IMR-90 (cell line): ENCODE measurements around the gene KLF16. TPM values are rescaled to one million over a fixed set of nuclear protein-coding genes. Genes with fewer than 3 reads are reported as not detected.

Source experiments
- ATAC-seq: fragments of 200-7000 bp; cut with Tn5 transposase; 2 replicates; pipeline ENCODE4 v1.9.1; 2020; ENCODE audit warnings: low read depth, mild to moderate bottlenecking, moderate library complexity
- BruUV-seq: library from RNA; stranded (reverse); fragments of 400-500 nt; replicated peaks from 2 replicates; lab custom pipeline; 2021; lab: Mats Ljungman, UMichigan
- CTCF ChIA-PET: fragments of 300-600 bp; formaldehyde crosslinking; extraction: SDS; loops from one replicate; lab custom pipeline; 2021; ENCODE audit warnings: antibody characterized with exemption; lab: Yijun Ruan, JAX
- POLR2A ChIA-PET: fragments of 300-600 bp; sonication (Branson Sonifier 250); formaldehyde crosslinking; loops from one replicate; lab custom pipeline; 2022; ENCODE audit warnings: antibody characterized with exemption; ENCODE audit not compliant: unreplicated experiment; lab: Charles Lee
- DNase-seq: peaks from one replicate; pipeline ENCODE4 v3.0.0; 2013
- H2AFZ ChIP-seq: replicated peaks from 2 replicates; pipeline ENCODE3; 2013; ENCODE audit warnings: low read length, mild to moderate bottlenecking; ENCODE audit not compliant: poor library complexity
- H2AK5ac ChIP-seq: 2 replicates; pipeline ENCODE4 v1.6.1; 2013; ENCODE audit warnings: low read depth, low read length, inconsistent platforms
- H2AK9ac ChIP-seq: replicated peaks from 2 replicates; pipeline ENCODE3; 2013; ENCODE audit warnings: mild to moderate bottlenecking, low read depth, low read length, moderate library complexity; ENCODE audit not compliant: poor library complexity
- H2BK120ac ChIP-seq: 2 replicates; pipeline ENCODE4 v1.6.1; 2013; ENCODE audit warnings: low read depth, low read length, inconsistent platforms
- H2BK15ac ChIP-seq: 3 replicates; pipeline ENCODE4 v1.6.1; 2013; ENCODE audit warnings: low read depth, low read length, inconsistent platforms
- H2BK20ac ChIP-seq: 2 replicates; pipeline ENCODE4 v1.6.1; 2013; ENCODE audit warnings: low read depth, mild to moderate bottlenecking, inconsistent platforms, low read length, moderate library complexity
- H2BK5ac ChIP-seq: 2 replicates; pipeline ENCODE4 v1.6.1; 2013; ENCODE audit warnings: mild to moderate bottlenecking, low read depth, low read length, inconsistent platforms; ENCODE audit not compliant: poor library complexity, severe bottlenecking
- H3K14ac ChIP-seq: replicated peaks from 2 replicates; pipeline ENCODE4 v1.6.1; 2013; ENCODE audit warnings: low read depth, low read length, inconsistent platforms
- H3K18ac ChIP-seq: 2 replicates; pipeline ENCODE4 v1.6.1; 2013; ENCODE audit warnings: low read depth, low read length, control low read depth
- H3K23ac ChIP-seq: 2 replicates; pipeline ENCODE4 v1.6.1; 2013; ENCODE audit warnings: low read depth, low read length, inconsistent platforms
- H3K27ac ChIP-seq: 2 replicates; pipeline ENCODE4 v1.5.1; 2013; ENCODE audit warnings: mild to moderate bottlenecking, control low read depth, low read length; ENCODE audit not compliant: insufficient read depth
- H3K27me3 ChIP-seq: 2 replicates; pipeline ENCODE4 v1.6.1; 2013; ENCODE audit warnings: low read length; ENCODE audit not compliant: control insufficient read depth, insufficient read depth
- H3K36me3 ChIP-seq: 2 replicates; pipeline ENCODE4 v1.6.1; 2013; ENCODE audit warnings: low read length, mixed read lengths; ENCODE audit not compliant: control insufficient read depth, insufficient read depth
- H3K4ac ChIP-seq: 2 replicates; pipeline ENCODE4 v1.6.1; 2013; ENCODE audit warnings: low read depth, low read length, inconsistent platforms
- H3K4me1 ChIP-seq: 2 replicates; pipeline ENCODE4 v1.6.1; 2013; ENCODE audit warnings: low read length, mixed read lengths; ENCODE audit not compliant: control insufficient read depth, insufficient read depth
- H3K4me2 ChIP-seq: 2 replicates; pipeline ENCODE4 v1.6.1; 2013; ENCODE audit warnings: low read depth, mild to moderate bottlenecking, control low read depth, low read length, moderate library complexity
- H3K4me3 ChIP-seq: 2 replicates; pipeline ENCODE4 v1.5.1; 2013; ENCODE audit warnings: low read depth, mild to moderate bottlenecking, control low read depth, low read length, moderate library complexity; ENCODE audit not compliant: insufficient read depth
- H3K56ac ChIP-seq: 2 replicates; pipeline ENCODE4 v1.6.1; 2013; ENCODE audit warnings: low read length, inconsistent platforms; ENCODE audit not compliant: insufficient read depth; ENCODE audit errors: extremely low read depth
- H3K79me1 ChIP-seq, 2 experiments: 2 replicates each; pipeline ENCODE4 v1.6.1; 2013; ENCODE audit warnings: low read length in 2 of 2, inconsistent platforms in 1 of 2, low read depth in 1 of 2
- H3K9ac ChIP-seq: 2 replicates; pipeline ENCODE4 v1.6.1; 2013; ENCODE audit warnings: low read depth, low read length, control low read depth
- H3K9me1 ChIP-seq: 2 replicates; pipeline ENCODE4 v1.6.1; 2013; ENCODE audit warnings: low read length, inconsistent platforms; ENCODE audit not compliant: insufficient read depth
- H3K9me3 ChIP-seq: 2 replicates; pipeline ENCODE4 v1.6.1; 2013; ENCODE audit warnings: low read length; ENCODE audit not compliant: control insufficient read depth, insufficient read depth
- H4K20me1 ChIP-seq: 2 replicates; pipeline ENCODE4 v1.6.1; 2013; ENCODE audit warnings: low read length, inconsistent platforms; ENCODE audit not compliant: insufficient read depth
- H4K5ac ChIP-seq: 2 replicates; pipeline ENCODE4 v1.6.1; 2013; ENCODE audit warnings: mild to moderate bottlenecking, low read depth, low read length, control low read depth
- H4K8ac ChIP-seq, 2 experiments: 2 replicates each; pipeline ENCODE4 v1.6.1; 2013; ENCODE audit warnings: low read depth in 2 of 2, low read length in 2 of 2, control low read depth in 1 of 2, inconsistent platforms in 1 of 2
- H4K91ac ChIP-seq: 2 replicates; pipeline ENCODE4 v1.6.1; 2013; ENCODE audit warnings: low read depth, low read length, inconsistent platforms; ENCODE audit not compliant: insufficient read depth
- MAFK ChIP-seq: IDR thresholded peaks from 2 replicates; pipeline ENCODE4 v1.6.1; 2012; ENCODE audit warnings: low read depth, low read length, improper control_type of control experiment
- MAZ ChIP-seq: IDR thresholded peaks from 2 replicates; pipeline ENCODE4 v1.6.1; 2012; ENCODE audit warnings: low read depth, mild to moderate bottlenecking, low read length, improper control_type of control experiment, moderate library complexity, borderline replicate concordance
- RAD21 ChIP-seq: IDR thresholded peaks from 2 replicates; pipeline ENCODE4 v1.6.1; 2012; ENCODE audit warnings: low read length, improper control_type of control experiment
- RFX5 ChIP-seq: IDR thresholded peaks from 2 replicates; pipeline ENCODE4 v1.8.0; 2012; ENCODE audit warnings: low read depth, mild to moderate bottlenecking, low read length, moderate library complexity
- SMC3 ChIP-seq: fragments of 150-350 bp; IDR thresholded peaks from 2 replicates; pipeline ENCODE4 v1.6.1; 2016; ENCODE audit warnings: low read depth, mild to moderate bottlenecking, antibody characterized with exemption, low read length, moderate library complexity
- WGBS, 2 experiments: methylation state at CpG; one replicate each; pipeline versions ENCODE4 v1.1.5 to v1.1.7; 2013; ENCODE audit warnings: missing lambda C conversion rate in 2 of 2; ENCODE audit not compliant: insufficient read length in 1 of 2; ENCODE audit errors: extremely low coverage in 2 of 2; 5-methylcytosine and 5-hydroxymethylcytosine counted together
- dilution Hi-C: fragments of 300-500 bp; cut with HindIII; formaldehyde crosslinking; loops from one replicate; pipeline ENCODE4 v1.14.3; 2018; ENCODE audit warnings: low sequenced_read_pairs; ENCODE audit not compliant: unreplicated experiment
- in situ Hi-C: fragments of 300-500 bp; cut with MboI; formaldehyde crosslinking; loops from 3 replicates; pipeline ENCODE4 v1.14.3; 2019; ENCODE audit warnings: low sequenced_read_pairs, inconsistent platforms, mixed read lengths
- intact Hi-C: fragments of 100-400 bp; cut with micrococcal nuclease; formaldehyde crosslinking; loops from 2 replicates; pipeline ENCODE4 v1.10.0; 2022
- polyA plus RNA-seq, 3 experiments: library from polyadenylated mRNA; depleted of rRNA; stranded (reverse); fragments of >200 nt; gene quantifications; 2 replicates each; pipeline ENCODE4 v1.2.3, GENCODE V29; 2012; ENCODE audit warnings: low replicate concordance in 1 of 3
- total RNA-seq: library from RNA; depleted of rRNA; stranded (reverse); fragments of >200 nt; gene quantifications from 2 replicates; pipeline ENCODE4 v1.2.3, GENCODE V29; 2012

Gene KLF16
- total and polyA plus RNA-seq, 2 of the 4 experiments (the other 2 are of a cell fraction) = 0.90 to 13.1 TPM

GRCh38 chr19:1871140-1871597 is 7.8 kb upstream of the KLF16 start:
- TF ChIP-seq SMC3 (no peak), MAZ (no peak), RAD21 (no peak), RFX5 (no peak), MAFK (no peak)
- Histone ChIP-seq H4K5ac (no peak overlapping the region), H2AK5ac (no peak overlapping the region), H3K27ac (no peak overlapping the region), H2BK120ac (no peak overlapping the region), H3K27me3 (no peaks in the 10 kb centered on the region), H2BK5ac (no peak overlapping the region), H4K8ac (no peak overlapping the region), H3K14ac (no peak overlapping the region), H3K56ac (no peak overlapping the region), H2BK15ac (no peak overlapping the region), H4K91ac (no peak overlapping the region), H3K9me1 (0 out of 2 replicates have a peak, but pooled peaks cover 2% of the 10 kb centered on the region), H3K18ac (no peak overlapping the region), H3K4me2 (no peak overlapping the region), H3K9me3 (no peaks in the 10 kb centered on the region), H3K9ac (no peak overlapping the region), H2AFZ (no peak overlapping the region), H2BK20ac (no peak overlapping the region), H3K4ac (no peak overlapping the region), H3K4me3 (no peak overlapping the region), H3K36me3 (peaks cover 18% of the 10 kb centered on the region), H3K4me1 (peaks cover 7% of the 10 kb centered on the region), H3K23ac (no peak overlapping the region), H3K79me1 (peaks cover 8 to 49% of the 10 kb centered on the region in 2 experiments), H2AK9ac (no peak overlapping the region), H4K20me1 (peaks cover 38% of the 10 kb centered on the region)
- ChIA-PET CTCF (no interaction called here), POLR2A (no interaction called here)
- no peak for ATAC-seq
- dilution Hi-C loops (no loop called here), in situ Hi-C loops (no loop called here), intact Hi-C loops (no loop called here)
- BruUV-seq = no TSS peak
- no peak for DNase-seq
- 84% methylated on average over 3 of the region's 15 CpGs; no CpG with 5 or more reads in 1 of the 2 experiments for WGBS, 2 experiments
